DMS153 treated with DMSO at 0.1 percent for 48 hours (cell line): Measurements from ENCODE around the gene ARGLU1.

Experiments used
- DNase-seq: peaks from one replicate; lab custom pipeline; 2025; ENCODE audit not compliant: unreplicated experiment; lab: John Stamatoyannopoulos, UW

ARGLU1 gene

DNA sequence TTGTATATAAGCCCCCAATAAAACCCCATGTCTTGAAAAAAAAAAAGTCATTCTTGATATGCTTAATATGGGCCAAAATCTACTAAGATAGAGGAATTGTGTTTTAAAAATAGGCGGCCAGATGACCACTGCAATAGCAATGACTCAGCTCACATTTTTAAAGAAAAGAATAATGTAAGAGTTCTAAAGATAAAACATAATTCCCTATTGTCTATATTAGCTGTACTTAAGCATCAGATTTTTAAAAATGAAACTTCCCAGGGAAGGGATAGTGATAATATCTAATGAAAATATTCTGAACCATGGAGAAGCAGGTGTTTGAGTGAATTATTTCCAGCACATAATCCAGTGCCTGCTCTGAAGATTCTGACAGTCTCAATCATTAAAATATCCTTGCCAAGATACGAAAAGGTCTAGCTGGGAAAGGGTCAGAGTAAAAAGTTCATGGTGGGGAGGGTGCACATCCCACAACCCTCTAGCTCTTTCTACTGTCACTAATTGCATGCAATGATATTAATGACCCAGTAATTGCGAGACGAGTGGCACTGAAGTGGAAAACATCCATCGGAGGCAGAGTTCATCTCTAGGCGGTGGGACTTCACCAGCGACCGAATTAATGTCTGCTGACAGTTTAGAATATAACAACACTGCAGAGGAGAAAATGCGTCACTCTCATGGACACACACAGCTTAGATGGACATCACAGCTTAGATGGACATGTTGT is 64.0 kb downstream of the ARGLU1 start:
- DNase-seq: no peak

DNA sequence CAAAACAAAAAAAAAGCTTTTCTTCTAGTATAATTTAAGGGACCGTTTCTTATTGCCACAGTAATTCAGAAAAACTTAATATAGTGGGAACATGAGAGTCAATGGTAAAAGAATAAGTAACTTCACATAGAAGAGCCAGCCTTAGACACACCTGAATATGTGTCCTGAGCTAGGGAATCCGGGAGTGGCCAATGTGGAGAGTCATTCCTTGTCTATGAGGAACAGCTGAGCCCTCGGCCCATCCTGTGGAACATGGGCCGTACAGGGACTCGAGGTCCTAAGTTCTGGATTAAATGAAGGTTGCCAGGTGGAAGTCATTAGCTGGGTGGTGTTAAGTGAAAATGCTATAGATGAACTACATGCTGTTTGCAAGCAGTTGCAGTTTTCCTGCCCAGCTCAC is 64.7 kb downstream of the ARGLU1 start:
- DNase-seq: no peak

DNA sequence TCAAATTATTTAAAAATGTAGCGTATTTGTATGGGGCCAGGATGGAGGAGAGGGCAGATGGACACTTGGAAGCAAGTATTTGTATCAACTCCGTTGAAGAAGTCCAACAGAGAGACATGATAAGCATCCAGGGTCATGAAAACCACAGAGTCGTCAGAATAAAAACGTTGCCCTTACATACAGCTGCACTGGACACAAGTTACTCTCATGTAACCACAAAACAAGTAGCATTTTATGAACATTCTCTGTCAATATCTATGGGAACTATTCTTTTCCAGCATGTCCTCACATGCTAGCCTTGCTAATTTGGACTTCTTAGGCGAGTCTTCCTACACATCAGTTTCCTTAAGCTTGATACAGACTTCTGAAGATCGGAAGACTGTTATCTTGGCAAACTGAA is 67.5 kb downstream of the ARGLU1 start:
- no peak for DNase-seq

DNA sequence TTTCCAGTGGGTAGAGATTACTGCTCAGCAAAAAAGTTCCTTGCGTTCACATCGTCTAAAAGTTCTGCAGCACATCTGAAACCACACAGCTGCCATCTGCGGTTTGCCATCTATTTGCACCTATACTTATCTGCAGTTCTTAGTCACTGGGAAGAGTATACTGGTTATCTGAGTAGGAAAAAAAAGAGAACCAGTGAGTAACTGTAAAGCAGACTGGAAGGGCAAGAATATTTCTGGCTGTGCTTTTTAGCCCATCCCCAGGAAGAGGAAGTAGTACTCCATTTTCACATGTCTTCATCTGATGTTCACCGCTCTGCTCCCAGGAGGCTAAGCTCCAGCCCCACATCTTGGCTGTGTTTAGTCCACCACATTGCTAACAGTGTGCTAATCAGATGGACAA is 68.0 kb downstream of the ARGLU1 start:
- DNase-seq: no peak

DNA sequence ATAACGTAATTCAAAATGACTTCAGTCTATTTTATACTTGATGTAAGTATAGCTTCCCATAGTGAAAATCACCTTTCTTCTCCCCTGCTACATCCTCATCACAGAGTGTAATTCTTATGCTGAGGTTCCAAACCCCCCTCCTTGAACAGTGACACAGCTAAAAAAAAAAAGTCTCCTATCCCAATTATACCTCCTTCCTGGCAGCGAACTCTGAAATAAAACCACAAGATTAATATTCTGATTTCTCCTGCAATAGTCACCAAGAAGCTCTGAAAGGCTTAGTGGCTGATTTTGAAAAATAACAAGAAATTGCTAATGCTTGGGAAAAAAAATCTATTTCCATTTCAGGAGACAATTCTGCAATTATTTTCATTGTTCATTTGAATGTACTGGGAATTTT is 68.8 kb downstream of the ARGLU1 start:
- DNase-seq: no peak

DNA sequence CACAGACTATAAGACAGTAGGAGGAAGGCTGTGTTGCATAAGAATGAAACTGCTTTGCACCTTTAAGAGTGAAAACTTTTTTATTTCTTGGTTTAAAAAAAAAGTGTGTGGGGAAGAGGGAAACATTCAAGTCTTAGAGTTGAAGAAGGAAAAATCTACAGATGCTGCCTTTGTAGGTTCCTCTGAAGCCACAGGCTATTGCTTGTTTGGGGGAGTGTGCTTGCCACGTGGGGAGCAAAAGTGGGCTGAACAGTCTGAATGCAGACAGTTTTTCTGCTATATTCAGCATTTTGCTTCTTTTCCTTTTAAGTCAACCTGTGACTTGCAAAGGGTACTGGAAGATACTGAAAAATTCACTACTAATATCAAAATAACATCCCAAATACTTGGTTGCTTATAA is 69.4 kb downstream of the ARGLU1 start:
- no peak for DNase-seq

DNA sequence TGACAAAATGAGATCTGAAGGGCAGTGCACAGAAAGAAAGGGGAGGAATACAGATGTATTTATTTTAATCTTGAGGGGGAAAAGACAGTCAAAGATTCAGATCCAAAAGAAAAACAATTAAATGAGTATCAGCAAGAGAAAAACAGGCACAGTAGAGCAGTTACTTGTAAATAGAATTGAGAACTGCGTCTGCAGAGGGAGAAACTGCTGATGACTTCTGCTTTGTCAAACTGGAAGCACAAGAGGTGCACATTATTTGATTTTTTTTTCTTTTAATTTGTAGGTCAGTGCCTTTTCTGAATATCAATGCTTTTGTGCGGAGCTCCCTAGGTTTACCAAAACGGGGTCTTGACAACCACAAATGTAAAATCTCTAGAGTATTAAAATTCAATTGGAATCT is 69.8 kb downstream of the ARGLU1 start:
- no peak for DNase-seq

DNA sequence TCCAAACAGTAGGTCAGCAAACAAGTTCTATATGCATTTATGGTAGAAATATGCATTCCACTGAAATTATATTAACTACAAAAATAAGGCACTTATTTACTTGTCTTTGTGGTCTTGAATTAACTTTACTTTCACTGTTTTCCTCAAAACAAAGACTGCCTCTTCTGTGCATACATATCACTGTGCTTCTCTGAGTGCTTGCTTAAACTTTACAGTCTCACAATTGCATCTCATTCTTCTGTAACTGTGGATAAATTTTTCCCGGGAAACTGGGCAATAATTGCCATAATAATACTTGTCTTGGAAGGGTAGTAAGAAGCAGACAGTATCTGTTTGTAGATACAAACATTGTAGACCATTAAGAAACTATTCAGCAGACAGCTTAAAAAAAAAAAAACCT is 70.9 kb downstream of the ARGLU1 start:
- DNase-seq: no peak

DNA sequence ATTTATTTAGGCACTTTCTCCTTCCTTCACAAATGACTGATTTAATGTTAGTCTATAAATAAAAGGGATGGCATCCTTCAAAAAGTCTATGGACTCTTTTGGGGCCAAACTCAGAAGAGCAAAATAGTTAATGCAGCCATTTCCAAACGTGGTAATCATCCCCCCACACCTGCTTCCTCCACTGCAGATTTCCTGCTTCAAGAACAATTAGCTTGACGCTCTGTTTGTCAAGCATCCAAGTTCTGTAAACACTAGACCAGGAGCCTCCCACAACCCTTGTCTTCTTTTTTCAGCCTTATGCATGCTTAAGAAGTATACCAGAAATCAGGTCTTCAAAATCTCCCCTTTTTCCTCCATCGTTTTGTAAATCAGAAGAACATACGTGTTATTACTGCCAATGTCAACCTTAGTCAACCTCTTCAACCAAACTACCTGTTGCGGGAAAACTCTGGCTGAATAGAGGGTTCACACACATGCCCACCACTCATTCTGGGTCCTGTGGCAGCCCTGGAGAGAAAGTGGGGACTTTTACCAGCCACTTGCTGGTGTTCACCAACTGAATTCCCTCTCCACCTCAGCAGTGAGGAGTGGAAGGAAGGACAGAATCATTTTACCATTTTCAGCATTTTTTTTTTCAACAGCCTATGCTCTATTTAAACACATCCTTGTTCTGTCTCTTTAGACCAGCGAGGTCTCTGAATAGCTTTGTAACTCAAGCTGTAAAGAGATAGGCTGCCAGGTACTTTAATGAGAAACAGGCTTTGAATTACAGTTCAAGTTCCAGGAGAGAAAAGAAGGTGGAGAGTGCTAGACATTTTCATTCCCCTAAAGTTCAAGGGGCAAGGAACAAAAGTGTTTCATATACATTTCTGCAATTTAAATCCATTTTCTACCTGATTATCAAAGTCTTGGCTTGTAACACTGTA is 71.6 kb downstream of the ARGLU1 start:
- peak; percentile 53 for DNase-seq

DNA sequence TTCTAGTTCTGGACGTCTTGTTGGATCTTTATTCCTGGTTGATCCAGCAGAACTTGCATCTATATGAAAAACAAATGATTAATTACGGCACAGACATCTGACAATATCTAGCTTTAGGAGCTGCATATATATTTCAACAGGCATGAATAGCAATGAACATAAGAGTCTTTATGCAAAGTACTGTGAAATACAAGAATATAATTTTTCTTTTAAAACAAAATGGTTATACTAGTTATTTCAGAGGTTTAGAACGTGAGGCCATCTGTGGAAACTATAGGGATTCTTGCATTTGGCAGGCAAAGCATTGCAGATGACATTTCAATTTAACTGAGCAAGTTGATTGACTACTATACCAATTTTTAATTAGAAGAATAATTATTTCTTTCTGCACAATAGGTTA is 73.0 kb downstream of the ARGLU1 start:
- no peak for DNase-seq

DNA sequence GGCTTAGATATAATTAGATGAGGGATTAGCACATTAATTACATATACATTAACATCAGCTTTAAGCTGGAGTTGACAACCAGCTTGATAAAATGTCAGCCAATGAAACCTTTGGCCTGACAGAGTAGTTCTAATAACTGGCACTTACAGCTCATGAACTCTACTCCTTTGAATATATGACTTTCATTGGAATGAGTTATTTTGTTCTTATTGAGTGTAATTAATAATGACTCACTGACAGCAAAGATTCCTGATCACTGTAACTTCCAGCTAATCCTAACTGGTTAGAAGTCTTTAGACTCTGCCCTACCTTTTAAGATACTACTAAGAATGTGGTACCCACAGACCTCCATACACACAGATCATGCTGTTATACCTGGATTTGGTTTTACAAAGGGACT is 73.4 kb downstream of the ARGLU1 start:
- DNase-seq: no peak

DNA sequence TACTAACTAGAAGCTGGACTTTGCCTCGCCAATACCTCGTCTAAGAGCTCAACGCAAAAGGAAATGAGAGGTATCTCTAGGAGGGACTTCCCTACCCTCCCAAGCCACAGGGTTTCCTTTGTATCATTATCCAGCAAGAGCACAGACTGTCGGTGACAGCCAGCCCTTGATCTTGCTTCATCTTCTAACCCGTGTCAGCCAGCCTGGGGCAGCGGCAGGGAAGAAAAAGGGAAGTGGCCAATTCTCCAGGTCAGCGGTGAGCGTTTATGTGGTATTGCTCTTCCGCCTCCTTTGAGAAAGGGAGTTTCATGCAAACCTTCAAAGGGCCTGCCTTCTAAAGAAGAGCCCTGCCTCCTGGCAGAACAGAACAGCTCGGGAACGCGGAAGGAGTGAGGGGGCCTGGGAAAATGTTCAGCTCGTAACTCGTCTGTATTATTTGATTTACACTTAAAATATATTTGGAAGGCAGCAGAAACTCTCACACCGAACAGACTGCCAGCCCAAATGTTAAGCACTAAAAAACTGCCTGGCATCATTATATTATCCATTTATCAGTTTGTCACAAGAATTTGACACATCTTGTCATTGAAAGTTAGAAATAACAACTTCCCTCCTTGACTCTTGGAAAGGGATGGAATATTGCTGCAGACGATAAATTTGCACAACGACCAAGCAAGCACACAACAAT is 74.3 kb downstream of the ARGLU1 start:
- DNase-seq: no peak

DNA sequence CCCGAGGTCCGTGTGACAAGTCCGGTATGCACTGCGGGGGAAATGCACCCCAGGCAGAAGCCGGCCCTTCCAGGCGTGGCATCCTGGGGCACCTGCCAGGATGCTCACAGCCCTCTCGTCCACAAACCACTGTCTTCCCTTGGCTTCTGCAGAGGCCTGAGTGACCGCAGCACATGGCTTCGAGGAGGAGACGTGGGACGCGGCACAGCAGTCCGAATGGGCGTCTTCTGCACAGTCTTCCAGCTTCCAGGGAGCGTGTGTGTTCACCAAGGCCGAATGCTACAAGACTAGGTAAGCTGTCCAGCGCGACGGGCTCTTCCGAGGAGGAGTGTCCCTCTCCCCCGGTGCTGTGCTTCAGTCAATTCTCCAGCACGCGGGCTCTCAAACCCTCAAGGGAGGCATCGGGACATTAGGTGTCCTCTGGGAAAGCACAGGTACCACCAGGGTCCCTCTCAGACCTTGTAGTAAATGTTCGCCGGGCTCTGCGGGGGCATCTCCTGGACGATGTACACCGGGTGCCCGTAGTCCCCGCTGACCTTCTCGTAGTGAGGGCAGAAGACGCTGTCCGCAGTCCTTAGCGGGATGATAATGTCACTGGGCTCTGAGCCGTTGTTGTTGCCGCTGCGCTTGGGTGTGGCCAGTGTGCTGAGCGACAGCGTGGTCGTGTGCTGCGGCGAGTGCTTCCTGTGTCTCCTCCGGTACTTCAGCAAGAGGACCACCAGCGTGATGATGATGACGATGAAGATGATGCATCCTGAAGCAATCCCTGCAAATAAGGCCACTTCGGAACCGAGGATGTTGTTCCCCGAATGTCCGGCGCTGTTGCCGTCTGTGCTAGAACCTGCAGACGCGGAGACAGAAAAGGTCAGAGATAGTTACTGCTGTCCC is 75.1 kb downstream of the ARGLU1 start:
- no peak for DNase-seq

DNA sequence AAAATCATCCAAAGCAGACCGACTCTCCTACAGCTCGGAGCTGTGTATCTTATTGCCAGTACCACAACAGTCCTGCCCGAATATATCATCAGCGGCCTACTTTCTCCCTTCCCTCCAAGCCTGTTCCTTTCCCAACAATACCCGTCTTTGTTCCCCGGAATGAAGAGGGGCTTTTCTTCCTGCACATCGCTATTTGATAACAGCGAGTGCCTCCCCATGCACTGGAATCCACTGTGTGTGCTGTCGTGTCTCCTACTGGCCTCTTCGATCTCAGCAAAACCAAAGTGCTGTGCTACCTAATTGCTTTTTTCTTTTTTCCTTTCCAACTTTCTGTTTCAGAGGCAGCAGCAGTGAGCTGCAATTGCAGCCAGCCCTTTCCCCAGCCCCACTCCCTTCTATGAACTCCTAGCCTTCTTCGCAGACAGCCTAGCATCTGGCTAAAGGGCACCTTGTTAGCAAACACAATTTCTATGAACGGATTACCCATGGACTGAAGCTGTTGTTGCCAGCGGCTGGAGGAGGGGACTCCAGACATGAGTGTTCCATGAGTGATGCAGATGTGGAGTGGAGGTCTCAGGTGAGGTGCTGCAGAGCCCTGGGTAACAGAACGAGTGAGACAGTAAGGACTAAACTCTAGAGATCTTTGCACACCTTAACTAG is 75.9 kb downstream of the ARGLU1 start:
- DNase-seq: no peak
